Measurements from ENCODE around the gene ARX. TPM values are rescaled to one million over a fixed set of nuclear protein-coding genes. Genes with fewer than 3 reads are reported as not detected.

ARX gene
- total RNA-seq, 2 donors from 2014 or later: 1.0 TPM; not detected in 1

DNA sequence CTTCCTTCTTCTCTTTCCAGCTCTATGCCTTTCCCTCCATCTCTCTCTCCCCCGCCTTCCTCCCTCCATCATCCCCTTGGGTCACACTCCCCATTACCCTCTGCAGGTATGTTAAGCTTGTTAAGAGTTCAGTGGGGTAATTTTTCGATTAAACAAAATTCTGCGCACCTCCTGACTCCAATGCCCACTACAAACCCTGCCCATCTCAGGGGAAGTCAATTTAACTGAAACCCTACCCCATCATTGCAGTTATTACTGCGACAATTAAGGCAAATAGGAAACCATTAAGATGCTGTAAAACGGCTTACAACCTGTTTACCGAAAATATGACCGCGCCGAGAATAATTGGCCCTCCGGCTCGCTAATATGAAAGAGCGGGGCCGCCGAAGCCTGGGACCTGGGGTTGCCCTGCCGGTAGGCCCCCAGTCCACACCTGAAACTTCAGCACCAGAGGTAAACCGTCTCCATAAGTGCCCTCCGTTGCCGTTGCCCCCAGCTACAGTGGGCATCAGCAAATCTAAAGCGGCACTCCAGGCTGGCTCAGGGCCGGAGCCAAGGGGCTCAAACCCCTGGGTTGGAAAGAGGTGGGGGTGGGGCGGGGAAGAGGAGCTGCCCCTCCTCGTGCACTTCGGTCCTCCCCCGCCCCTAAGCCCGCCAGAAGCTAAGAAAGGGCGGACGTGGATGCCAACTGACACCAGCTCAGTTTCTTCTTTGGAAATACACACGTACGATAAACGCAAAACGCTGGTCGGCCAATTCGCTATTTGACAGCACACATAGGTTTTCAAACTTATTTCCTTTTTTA is 4.8 kb downstream of the ARX start:
- Histone ChIP-seq H3K27me3 (peaks cover 0 to 1% of the 10 kb centered on the region in 2 donors), H3K4me1 (peaks cover 19% of the 10 kb centered on the region), H3K27ac (no peak overlapping the region), H3K9me3 (no peaks in the 10 kb centered on the region), H3K36me3 (replicated peaks in 1 of 2; ENCODE audit: insufficient read depth in 1 of 2, low read depth in 2 of 2) (no peaks in the 10 kb centered on the region), H3K4me3 (no peak overlapping the region)
- DNase-seq: no peak
- intact Hi-C loops (cut with DNase I): no loop called here
- TF ChIP-seq, protein P1, sequence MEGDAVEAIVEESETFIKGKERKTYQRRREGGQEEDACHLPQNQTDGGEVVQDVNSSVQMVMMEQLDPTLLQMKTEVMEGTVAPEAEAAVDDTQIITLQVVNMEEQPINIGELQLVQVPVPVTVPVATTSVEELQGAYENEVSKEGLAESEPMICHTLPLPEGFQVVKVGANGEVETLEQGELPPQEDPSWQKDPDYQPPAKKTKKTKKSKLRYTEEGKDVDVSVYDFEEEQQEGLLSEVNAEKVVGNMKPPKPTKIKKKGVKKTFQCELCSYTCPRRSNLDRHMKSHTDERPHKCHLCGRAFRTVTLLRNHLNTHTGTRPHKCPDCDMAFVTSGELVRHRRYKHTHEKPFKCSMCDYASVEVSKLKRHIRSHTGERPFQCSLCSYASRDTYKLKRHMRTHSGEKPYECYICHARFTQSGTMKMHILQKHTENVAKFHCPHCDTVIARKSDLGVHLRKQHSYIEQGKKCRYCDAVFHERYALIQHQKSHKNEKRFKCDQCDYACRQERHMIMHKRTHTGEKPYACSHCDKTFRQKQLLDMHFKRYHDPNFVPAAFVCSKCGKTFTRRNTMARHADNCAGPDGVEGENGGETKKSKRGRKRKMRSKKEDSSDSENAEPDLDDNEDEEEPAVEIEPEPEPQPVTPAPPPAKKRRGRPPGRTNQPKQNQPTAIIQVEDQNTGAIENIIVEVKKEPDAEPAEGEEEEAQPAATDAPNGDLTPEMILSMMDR (IDR thresholded peaks at IDR 0.05): no peak
- no peak for TF ChIP-seq POLR2A (IDR thresholded peaks at IDR 0.05)
- 7 to 11% methylated on average over 20 to 33 of the region's 33 CpGs for WGBS, 2 donors
- no peak for ATAC-seq

DNA sequence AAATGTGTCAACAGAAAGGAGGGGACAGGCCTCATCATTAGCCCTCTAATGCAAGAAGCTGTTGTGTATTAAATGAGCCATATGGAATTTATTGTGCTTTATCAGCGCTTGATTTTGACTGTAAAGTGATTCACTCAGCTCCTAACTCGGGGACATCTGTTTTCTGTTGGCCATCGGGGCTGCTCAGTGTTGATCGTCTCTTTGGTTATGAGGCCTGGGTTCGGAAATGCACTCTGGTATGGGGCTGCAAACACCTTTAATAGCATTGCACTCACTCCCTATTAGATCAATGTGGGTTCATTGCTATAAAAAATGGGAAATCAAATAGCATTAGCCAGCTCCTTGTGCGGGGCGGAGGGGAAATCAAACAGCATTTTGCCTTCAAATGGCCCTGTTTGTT is 6.4 kb downstream of the ARX start:
- H3K9me3 ChIP-seq: no peaks in the 10 kb centered on the region
- no peak overlapping the region for H3K4me3 ChIP-seq
- ATAC-seq: no peak
- intact Hi-C loops (cut with DNase I): no loop called here
- TF ChIP-seq POLR2A (IDR thresholded peaks at IDR 0.05): no peak
- TF ChIP-seq, protein P1 (IDR thresholded peaks at IDR 0.05): no peak
- H3K27me3 ChIP-seq: no peaks in the 10 kb centered on the region
- no peak for DNase-seq
- H3K36me3 ChIP-seq (replicated peaks in 1 of 2; ENCODE audit: insufficient read depth in 1 of 2, low read depth in 2 of 2): no peaks in the 10 kb centered on the region
- WGBS, 2 donors: 31 to 32% methylated on average over 6 to 7 of the region's 7 CpGs
- H3K27ac ChIP-seq: no peak overlapping the region
- H3K4me1 ChIP-seq: peaks cover 35% of the 10 kb centered on the region

DNA sequence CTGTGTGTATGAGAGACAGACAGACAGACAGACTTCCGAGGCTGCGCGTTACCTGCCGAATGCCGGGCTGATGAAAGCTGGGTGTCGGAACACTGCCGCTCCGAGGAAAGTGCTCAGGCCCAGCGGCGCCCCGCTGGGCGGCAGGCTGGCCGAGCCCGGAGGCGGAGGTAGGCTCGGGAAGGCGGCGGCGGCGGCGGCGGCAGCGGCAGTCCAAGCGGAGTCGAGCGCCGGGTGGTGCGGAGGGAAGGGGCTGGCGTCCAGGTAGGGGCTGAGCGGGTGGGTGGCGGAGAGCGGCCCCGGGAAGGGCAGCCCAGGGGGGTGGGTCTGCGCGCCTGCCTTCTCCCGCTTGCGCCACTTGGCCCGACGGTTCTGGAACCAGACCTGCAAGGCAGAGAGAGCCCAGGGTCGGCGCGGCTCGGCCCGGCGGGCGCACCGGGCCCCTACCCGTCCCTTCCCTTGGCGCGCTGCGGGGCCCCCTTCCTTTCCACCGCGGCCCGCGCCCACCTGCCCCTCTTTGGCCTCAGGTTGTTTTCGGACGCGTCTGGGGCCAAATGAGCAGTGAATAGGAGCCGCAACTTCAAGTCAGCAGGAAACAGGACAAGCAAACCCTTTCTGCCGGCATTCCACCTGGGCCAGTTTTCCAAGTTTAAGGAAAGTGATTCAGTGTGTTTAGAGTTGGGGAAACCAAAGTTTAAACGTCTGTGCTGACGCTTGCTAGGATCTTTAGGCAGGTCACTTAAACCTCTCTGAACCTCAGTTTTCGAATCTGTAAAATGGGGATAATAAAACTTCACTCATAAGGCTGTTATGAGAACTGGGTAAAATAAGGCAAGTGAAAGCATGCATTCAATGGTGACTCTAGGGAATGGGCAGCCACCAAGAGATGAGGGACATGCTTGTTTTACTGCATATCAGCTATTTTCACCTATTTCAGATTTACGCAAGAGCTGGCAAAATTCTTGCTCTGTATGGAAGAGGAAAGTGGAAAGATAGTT is 8.4 kb downstream of the ARX start:
- H3K36me3 ChIP-seq (replicated peaks in 1 of 2; ENCODE audit: insufficient read depth in 1 of 2, low read depth in 2 of 2): no peaks in the 10 kb centered on the region
- intact Hi-C loops (cut with DNase I): no loop called here
- TF ChIP-seq, protein P1 (IDR thresholded peaks at IDR 0.05): no peak
- no peak for TF ChIP-seq POLR2A (IDR thresholded peaks at IDR 0.05)
- no peak overlapping the region for H3K27ac ChIP-seq
- no peak for ATAC-seq
- no peak overlapping the region for H3K4me3 ChIP-seq
- peaks cover 25% of the 10 kb centered on the region for H3K4me1 ChIP-seq
- H3K9me3 ChIP-seq: no peaks in the 10 kb centered on the region
- H3K27me3 ChIP-seq: no peaks in the 10 kb centered on the region
- no peak for DNase-seq
- WGBS, 2 donors: 7 to 42% methylated on average over 6 to 47 of the region's 64 CpGs

DNA sequence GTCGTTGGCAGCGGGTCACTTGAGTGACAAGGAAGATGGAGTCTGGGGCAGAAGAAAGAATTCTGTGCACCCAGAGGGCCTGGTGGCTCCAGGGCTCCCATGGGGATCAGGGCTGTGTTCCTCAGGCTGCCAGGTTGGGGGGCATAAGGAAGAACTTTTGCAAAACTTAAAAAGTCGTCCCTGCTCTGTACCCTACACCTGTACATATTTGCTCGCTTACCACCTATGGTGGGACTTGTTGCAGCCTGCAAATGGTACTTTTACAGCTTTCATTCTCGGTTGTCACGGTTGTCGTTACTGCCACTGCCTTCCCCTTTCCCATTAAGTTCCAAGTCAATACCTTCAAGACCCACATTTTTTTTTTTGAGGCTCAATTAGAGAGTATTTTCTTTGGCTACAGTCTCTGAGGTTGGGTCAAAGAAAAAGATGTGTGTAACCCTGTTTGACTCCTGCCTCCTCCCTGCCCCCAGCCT is 9.1 kb downstream of the ARX start:
- Histone ChIP-seq H3K36me3 (replicated peaks in 1 of 2; ENCODE audit: insufficient read depth in 1 of 2, low read depth in 2 of 2) (no peaks in the 10 kb centered on the region), H3K27me3 (no peaks in the 10 kb centered on the region), H3K4me1 (peaks cover 25% of the 10 kb centered on the region), H3K4me3 (no peak overlapping the region), H3K27ac (no peak overlapping the region), H3K9me3 (no peaks in the 10 kb centered on the region)
- intact Hi-C loops (cut with DNase I): no loop called here
- TF ChIP-seq POLR2A (IDR thresholded peaks at IDR 0.05): no peak
- TF ChIP-seq, protein P1 (IDR thresholded peaks at IDR 0.05): no peak
- no peak for DNase-seq
- ATAC-seq: no peak
- WGBS, 2 donors: 11 to 30% methylated on average over 6 to 7 of the region's 7 CpGs

Measured in body of pancreas (tissue), 4 donors.